ENCODE data around the gene RAET1E. TPM values are rescaled to one million over a fixed set of nuclear protein-coding genes. Genes with fewer than 3 reads are reported as not detected.
"Not testable (repeated sequence)": the region's sequence is repeated elsewhere in the genome, so short reads cannot be mapped to it uniquely, and the experiment has no call there.

The RAET1E gene
- total RNA-seq, 1 donor from 2014 or later, result not detected

DNA sequence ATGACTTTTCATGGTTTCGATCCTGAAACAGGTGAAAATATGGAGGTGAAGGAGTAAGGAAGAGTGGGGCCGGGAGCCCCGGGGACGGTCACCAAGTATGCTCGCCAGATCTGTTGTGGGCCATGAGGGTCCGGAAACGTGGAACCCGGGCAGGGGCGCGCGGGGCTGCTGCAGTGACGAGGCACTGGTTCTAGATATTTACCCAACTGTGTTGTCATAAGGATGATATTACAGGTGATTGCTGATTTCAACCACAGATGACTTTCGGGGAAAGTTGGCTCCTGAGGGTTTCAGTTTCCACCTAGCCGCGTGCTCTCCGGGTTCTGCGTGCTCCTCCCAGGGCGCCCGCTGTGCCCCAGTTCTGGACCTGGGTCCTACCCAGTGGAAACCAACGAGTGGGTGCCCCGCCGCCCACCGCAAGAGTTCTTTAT is 12.8 kb upstream of the RAET1E start:
- Mint-ChIP-seq H3K27me3 (peaks cover 39% of the 10 kb centered on the region), H3K36me3 (no peaks in the 10 kb centered on the region), H3K27ac (no peak overlapping the region), H3K4me1 (ENCODE audit: unreplicated experiment) (no peaks in the 10 kb centered on the region), H3K4me3 (no peak overlapping the region), H3K9me3 (peaks cover 5% of the 10 kb centered on the region)
- peak; percentile 44 for DNase-seq (ENCODE audit: extremely low spot score, unreplicated experiment)
- TF ChIP-seq, protein P1, sequence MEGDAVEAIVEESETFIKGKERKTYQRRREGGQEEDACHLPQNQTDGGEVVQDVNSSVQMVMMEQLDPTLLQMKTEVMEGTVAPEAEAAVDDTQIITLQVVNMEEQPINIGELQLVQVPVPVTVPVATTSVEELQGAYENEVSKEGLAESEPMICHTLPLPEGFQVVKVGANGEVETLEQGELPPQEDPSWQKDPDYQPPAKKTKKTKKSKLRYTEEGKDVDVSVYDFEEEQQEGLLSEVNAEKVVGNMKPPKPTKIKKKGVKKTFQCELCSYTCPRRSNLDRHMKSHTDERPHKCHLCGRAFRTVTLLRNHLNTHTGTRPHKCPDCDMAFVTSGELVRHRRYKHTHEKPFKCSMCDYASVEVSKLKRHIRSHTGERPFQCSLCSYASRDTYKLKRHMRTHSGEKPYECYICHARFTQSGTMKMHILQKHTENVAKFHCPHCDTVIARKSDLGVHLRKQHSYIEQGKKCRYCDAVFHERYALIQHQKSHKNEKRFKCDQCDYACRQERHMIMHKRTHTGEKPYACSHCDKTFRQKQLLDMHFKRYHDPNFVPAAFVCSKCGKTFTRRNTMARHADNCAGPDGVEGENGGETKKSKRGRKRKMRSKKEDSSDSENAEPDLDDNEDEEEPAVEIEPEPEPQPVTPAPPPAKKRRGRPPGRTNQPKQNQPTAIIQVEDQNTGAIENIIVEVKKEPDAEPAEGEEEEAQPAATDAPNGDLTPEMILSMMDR (conservative IDR thresholded peaks at IDR 0.05), result no peak

DNA sequence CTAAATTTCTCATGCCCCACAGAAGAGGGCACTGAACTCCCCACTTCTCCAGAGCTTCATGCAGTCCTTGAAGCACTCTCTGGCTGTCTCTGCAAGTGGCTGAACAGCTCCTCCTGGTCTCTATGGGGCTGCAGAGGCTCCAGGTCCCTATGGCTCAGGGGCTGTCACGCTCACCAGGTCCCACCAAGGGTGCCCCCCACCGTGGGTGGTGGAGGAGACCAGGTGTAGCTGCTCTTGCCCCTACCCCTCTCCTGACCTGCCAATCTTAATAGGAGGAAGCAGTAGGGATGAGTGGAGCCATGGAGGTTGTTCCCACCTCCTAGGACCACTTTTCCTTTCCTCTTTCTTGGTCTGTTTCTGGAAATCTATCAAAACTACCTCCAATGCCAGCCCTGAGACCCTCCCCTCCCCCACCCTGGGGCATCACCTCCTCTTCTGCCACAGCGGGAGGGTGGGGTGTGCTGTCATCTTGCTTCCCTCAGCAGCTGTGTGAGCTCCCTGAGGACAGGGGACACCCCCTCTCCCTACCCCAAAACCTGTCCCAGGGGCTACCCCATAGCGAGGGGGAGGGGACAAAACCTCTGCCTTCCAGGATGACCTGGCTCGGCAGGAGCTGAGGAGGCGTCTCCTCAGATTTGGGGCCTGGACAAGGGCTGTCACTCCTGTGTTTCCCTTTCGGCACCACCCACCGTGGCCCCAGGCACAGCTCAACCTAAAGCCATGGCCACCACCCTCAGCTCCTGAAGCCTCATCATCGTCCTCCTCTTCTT is 12.0 kb upstream of the RAET1E start:
- Mint-ChIP-seq H3K36me3 (no peaks in the 10 kb centered on the region), H3K4me1 (ENCODE audit: unreplicated experiment) (no peaks in the 10 kb centered on the region), H3K27me3 (peaks cover 39% of the 10 kb centered on the region), H3K9me3 (peaks cover 5% of the 10 kb centered on the region), H3K27ac (no peak overlapping the region), H3K4me3 (no peak overlapping the region)
- DNase-seq (ENCODE audit: extremely low spot score, unreplicated experiment), result no peak
- TF ChIP-seq, protein P1 (conservative IDR thresholded peaks at IDR 0.05), result no peak

DNA sequence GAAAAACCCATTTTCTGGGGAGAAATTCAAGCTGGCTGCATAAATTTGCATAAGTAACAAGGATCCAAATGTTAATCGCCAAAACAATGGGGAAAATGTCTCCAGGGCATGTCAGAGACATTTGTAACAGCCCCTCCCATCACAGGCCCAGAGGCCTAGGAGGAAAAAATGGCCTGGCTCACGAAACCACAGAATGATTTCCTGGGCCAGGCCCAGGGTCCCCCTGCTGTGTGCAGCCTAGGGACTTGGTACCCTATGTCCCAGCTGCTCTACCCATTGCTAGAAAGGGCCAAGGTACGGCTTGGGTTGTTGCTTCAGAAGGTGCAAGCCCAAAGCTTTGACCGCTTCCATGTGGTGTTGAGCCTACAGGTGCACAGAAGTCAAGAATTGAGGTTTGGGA is 10.6 kb upstream of the RAET1E start:
- not testable (repeated sequence) for H3K27ac Mint-ChIP-seq; H3K4me1 Mint-ChIP-seq (ENCODE audit: unreplicated experiment); H3K4me3 Mint-ChIP-seq; H3K36me3 Mint-ChIP-seq; DNase-seq (ENCODE audit: extremely low spot score, unreplicated experiment); H3K9me3 Mint-ChIP-seq
- peaks cover 25% of the 10 kb centered on the region for H3K27me3 Mint-ChIP-seq

DNA sequence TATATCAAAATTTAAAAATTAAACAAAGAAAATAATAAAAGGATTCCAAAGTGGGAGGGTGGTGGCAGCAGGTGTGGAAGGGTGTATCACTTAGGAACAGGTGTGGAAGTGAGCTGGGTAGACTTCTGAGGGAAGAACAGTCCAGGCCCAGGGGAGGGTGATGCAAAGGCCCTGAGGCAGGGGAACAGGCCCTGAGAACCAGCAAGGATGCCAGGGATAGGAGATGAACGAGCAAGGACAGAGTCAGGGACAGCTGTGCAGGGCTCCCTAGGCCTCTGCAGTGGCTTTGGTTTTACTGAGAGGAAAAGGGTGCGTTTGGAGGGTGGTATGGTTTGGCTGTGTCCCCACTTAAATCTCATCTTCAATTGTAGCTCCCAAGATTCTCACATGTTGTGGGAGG is 9.4 kb upstream of the RAET1E start:
- no peak overlapping the region for H3K27ac Mint-ChIP-seq

DNA sequence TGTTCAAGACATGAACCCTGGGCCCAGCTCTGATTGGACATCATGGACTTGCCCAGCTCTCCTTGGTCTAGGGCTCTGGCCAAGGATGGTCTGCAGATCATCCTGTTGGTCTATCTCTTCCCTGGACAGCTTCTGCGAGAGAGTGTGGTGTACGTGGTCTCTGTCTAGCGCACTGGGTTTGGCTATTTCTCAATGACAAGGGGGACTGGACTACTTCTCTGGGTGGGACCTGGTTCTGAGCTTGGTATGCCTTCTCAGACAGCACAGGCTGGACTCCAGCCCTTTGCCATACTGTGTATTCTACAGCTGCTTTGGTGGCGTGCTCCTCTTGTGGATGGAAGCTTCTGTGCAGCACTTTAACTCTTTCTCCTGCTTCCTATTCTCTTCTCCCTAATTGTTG is 8.5 kb upstream of the RAET1E start:
- peaks cover 22% of the 10 kb centered on the region for H3K27me3 Mint-ChIP-seq
- H3K27ac Mint-ChIP-seq, result no peak overlapping the region
- DNase-seq (ENCODE audit: extremely low spot score, unreplicated experiment), result no peak
- peaks cover 5% of the 10 kb centered on the region for H3K9me3 Mint-ChIP-seq
- TF ChIP-seq, protein P1 (conservative IDR thresholded peaks at IDR 0.05), result no peak
- H3K4me1 Mint-ChIP-seq (ENCODE audit: unreplicated experiment), result no peaks in the 10 kb centered on the region
- no peak overlapping the region for H3K4me3 Mint-ChIP-seq
- no peaks in the 10 kb centered on the region for H3K36me3 Mint-ChIP-seq

More for the DNA sequence above, 9.4 kb upstream of the RAET1E start:
- no peaks in the 10 kb centered on the region for H3K4me1 Mint-ChIP-seq (ENCODE audit: unreplicated experiment)
- no peak overlapping the region for H3K4me3 Mint-ChIP-seq
- H3K9me3 Mint-ChIP-seq, result peaks cover 5% of the 10 kb centered on the region
- no peak for DNase-seq (ENCODE audit: extremely low spot score, unreplicated experiment)
- TF ChIP-seq, protein P1 (conservative IDR thresholded peaks at IDR 0.05), result no peak
- no peaks in the 10 kb centered on the region for H3K36me3 Mint-ChIP-seq
- H3K27me3 Mint-ChIP-seq, result peaks cover 18% of the 10 kb centered on the region

DNA sequence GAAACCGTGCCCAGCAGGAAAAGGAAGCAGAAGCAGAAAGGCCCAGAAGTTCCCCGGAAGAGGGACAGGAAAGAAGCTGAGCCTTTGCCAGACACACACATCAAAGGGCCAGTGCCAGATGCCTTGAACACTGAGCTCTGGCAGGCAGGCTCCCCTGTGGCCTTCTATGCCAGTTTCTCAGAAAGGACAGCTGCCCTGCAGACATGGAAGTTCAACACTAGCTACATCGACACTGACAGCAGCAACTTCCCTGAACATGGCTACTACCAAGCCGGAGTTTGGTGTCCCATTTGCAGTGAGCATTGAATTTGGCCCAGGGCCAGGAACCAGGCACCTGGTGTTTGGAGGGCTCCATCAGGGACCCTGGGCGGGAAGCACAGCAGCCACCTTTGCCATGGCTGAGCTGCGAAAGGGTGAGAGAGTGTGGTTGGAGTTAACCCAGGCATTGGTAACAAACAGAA is 8.0 kb upstream of the RAET1E start:
- no peak for DNase-seq (ENCODE audit: extremely low spot score, unreplicated experiment)
- peaks cover 5% of the 10 kb centered on the region for H3K9me3 Mint-ChIP-seq
- no peak overlapping the region for H3K27ac Mint-ChIP-seq
- no peaks in the 10 kb centered on the region for H3K4me1 Mint-ChIP-seq (ENCODE audit: unreplicated experiment)
- TF ChIP-seq, protein P1 (conservative IDR thresholded peaks at IDR 0.05), result no peak
- H3K36me3 Mint-ChIP-seq, result no peaks in the 10 kb centered on the region
- H3K27me3 Mint-ChIP-seq, result peaks cover 19% of the 10 kb centered on the region
- no peak overlapping the region for H3K4me3 Mint-ChIP-seq
